Measurements from ENCODE around the gene KCNAB1.

The KCNAB1 gene

GRCh38 chr3:156332304-156332703, 211.9 kb downstream of the KCNAB1 start:
- CTCF ChIA-PET = no interaction called here
- DNase-seq (ENCODE audit: extremely low spot score) = no peak
- no peak for TF ChIP-seq ARNT (IDR thresholded peaks at IDR 0.05)
- TF ChIP-seq L3MBTL2 (conservative IDR thresholded peaks at IDR 0.05) = no peak
- no peak for TF ChIP-seq FOXM1 (IDR thresholded peaks at IDR 0.05; ENCODE audit: borderline replicate concordance)
- TF ChIP-seq SUZ12 (IDR thresholded peaks at IDR 0.05) = no peak
- TF ChIP-seq ZNF384 (IDR thresholded peaks at IDR 0.05) = no peak
- no peak for TF ChIP-seq FOXK2 (IDR thresholded peaks at IDR 0.05)
- TF ChIP-seq TARDBP (IDR thresholded peaks at IDR 0.05) = no peak
- TF ChIP-seq SP1 (IDR thresholded peaks at IDR 0.05) = no peak
- TF ChIP-seq LEF1 (IDR thresholded peaks at IDR 0.05; ENCODE audit: borderline replicate concordance) = no peak
- no peak for TF ChIP-seq PKNOX1 (IDR thresholded peaks at IDR 0.05)
- TF ChIP-seq BHLHE40 (IDR thresholded peaks at IDR 0.05; ENCODE audit: borderline replicate concordance) = no peak
- POLR2A ChIA-PET = no interaction called here

- POLR2A ChIA-PET = no interaction called here
- TF ChIP-seq TARDBP (IDR thresholded peaks at IDR 0.05) (no peak), CTBP1 (IDR thresholded peaks at IDR 0.05; ENCODE audit: borderline replicate concordance) (no peak), FOXK2 (IDR thresholded peaks at IDR 0.05) (no peak), ZNF384 (IDR thresholded peaks at IDR 0.05) (no peak), SP1 (IDR thresholded peaks at IDR 0.05) (no peak), ELF4 (IDR thresholded peaks at IDR 0.05) (no peak), FOXA1 (IDR thresholded peaks at IDR 0.05) (no peak), BHLHE40 (IDR thresholded peaks at IDR 0.05; ENCODE audit: borderline replicate concordance) (no peak), PKNOX1 (IDR thresholded peaks at IDR 0.05) (no peak), FOXM1 (IDR thresholded peaks at IDR 0.05; ENCODE audit: borderline replicate concordance) (no peak), L3MBTL2 (conservative IDR thresholded peaks at IDR 0.05) (no peak), NFRKB (IDR thresholded peaks at IDR 0.05) (no peak), SUZ12 (IDR thresholded peaks at IDR 0.05) (no peak), LEF1 (IDR thresholded peaks at IDR 0.05; ENCODE audit: borderline replicate concordance) (no peak), ARNT (IDR thresholded peaks at IDR 0.05) (no peak), HDGF (IDR thresholded peaks at IDR 0.05; ENCODE audit: borderline replicate concordance) (no peak)
- CTCF ChIA-PET = no interaction called here
- DNase-seq (ENCODE audit: extremely low spot score) = no peak
Observed at GRCh38 chr3:156334841-156335545, 214.6 kb downstream of the KCNAB1 start.

- TF ChIP-seq TARDBP (IDR thresholded peaks at IDR 0.05) (no peak), HDGF (IDR thresholded peaks at IDR 0.05; ENCODE audit: borderline replicate concordance) (no peak), NFRKB (IDR thresholded peaks at IDR 0.05) (no peak), SP1 (IDR thresholded peaks at IDR 0.05) (no peak), SUZ12 (IDR thresholded peaks at IDR 0.05) (no peak), CTBP1 (IDR thresholded peaks at IDR 0.05; ENCODE audit: borderline replicate concordance) (no peak), FOXA1 (IDR thresholded peaks at IDR 0.05) (no peak), PKNOX1 (IDR thresholded peaks at IDR 0.05) (no peak), FOXM1 (IDR thresholded peaks at IDR 0.05; ENCODE audit: borderline replicate concordance) (no peak), ZNF384 (IDR thresholded peaks at IDR 0.05) (no peak), ELF4 (IDR thresholded peaks at IDR 0.05) (no peak), FOXK2 (IDR thresholded peaks at IDR 0.05) (no peak), BHLHE40 (IDR thresholded peaks at IDR 0.05; ENCODE audit: borderline replicate concordance) (no peak), L3MBTL2 (conservative IDR thresholded peaks at IDR 0.05) (no peak), LEF1 (IDR thresholded peaks at IDR 0.05; ENCODE audit: borderline replicate concordance) (no peak), ARNT (IDR thresholded peaks at IDR 0.05) (no peak)
- POLR2A ChIA-PET = no interaction called here
- CTCF ChIA-PET = no interaction called here
- DNase-seq (ENCODE audit: extremely low spot score) = no peak
Observed at GRCh38 chr3:156339491-156339890, 219.1 kb downstream of the KCNAB1 start.

- DNase-seq (ENCODE audit: extremely low spot score) = no peak
- CTCF ChIA-PET = no interaction called here
- POLR2A ChIA-PET = no interaction called here
- TF ChIP-seq FOXK2 (IDR thresholded peaks at IDR 0.05) (no peak), HDGF (IDR thresholded peaks at IDR 0.05; ENCODE audit: borderline replicate concordance) (no peak), ARNT (IDR thresholded peaks at IDR 0.05) (no peak), LEF1 (IDR thresholded peaks at IDR 0.05; ENCODE audit: borderline replicate concordance) (no peak), BHLHE40 (IDR thresholded peaks at IDR 0.05; ENCODE audit: borderline replicate concordance) (no peak), SUZ12 (IDR thresholded peaks at IDR 0.05) (no peak)
Observed at GRCh38 chr3:156341332-156341731, 221.0 kb downstream of the KCNAB1 start.

GRCh38 chr3:156341831-156342416, 221.5 kb downstream of the KCNAB1 start:
- no peak for DNase-seq (ENCODE audit: extremely low spot score)
- TF ChIP-seq PKNOX1 (IDR thresholded peaks at IDR 0.05) = no peak
- no peak for TF ChIP-seq SP1 (IDR thresholded peaks at IDR 0.05)
- TF ChIP-seq LEF1 (IDR thresholded peaks at IDR 0.05; ENCODE audit: borderline replicate concordance) = no peak
- ChIA-PET POLR2A (no interaction called here), CTCF (no interaction called here)

GRCh38 chr3:156344215-156344614, 223.8 kb downstream of the KCNAB1 start:
- ChIA-PET CTCF (no interaction called here), POLR2A (no interaction called here)
- TF ChIP-seq ELF4 (IDR thresholded peaks at IDR 0.05) = no peak
- TF ChIP-seq TARDBP (IDR thresholded peaks at IDR 0.05) = no peak
- TF ChIP-seq FOXK2 (IDR thresholded peaks at IDR 0.05) = no peak
- TF ChIP-seq FOXA1 (IDR thresholded peaks at IDR 0.05) = no peak
- no peak for TF ChIP-seq CTBP1 (IDR thresholded peaks at IDR 0.05; ENCODE audit: borderline replicate concordance)
- TF ChIP-seq PKNOX1 (IDR thresholded peaks at IDR 0.05) = no peak
- TF ChIP-seq ARNT (IDR thresholded peaks at IDR 0.05) = no peak
- TF ChIP-seq NFRKB (IDR thresholded peaks at IDR 0.05) = no peak
- no peak for TF ChIP-seq SP1 (IDR thresholded peaks at IDR 0.05)
- TF ChIP-seq BHLHE40 (IDR thresholded peaks at IDR 0.05; ENCODE audit: borderline replicate concordance) = no peak
- TF ChIP-seq LEF1 (IDR thresholded peaks at IDR 0.05; ENCODE audit: borderline replicate concordance) = no peak
- TF ChIP-seq HDGF (IDR thresholded peaks at IDR 0.05; ENCODE audit: borderline replicate concordance) = no peak
- TF ChIP-seq ZNF384 (IDR thresholded peaks at IDR 0.05) = no peak
- no peak for DNase-seq (ENCODE audit: extremely low spot score)

All from HEK293T (cell line).